Mesenchymal stem cell (in vitro differentiated cells and primary cell): ENCODE measurements around the gene STAG1.
A peak's percentile ranks its signal among the peaks of the same experiment; 100 is the strongest.

ENCODE experiments used
- DNase-seq: peaks from one replicate; pipeline ENCODE4 v3.0.0-alpha.2; 2013
- H2AFZ ChIP-seq: one replicate; pipeline ENCODE4 v1.6.1; 2013; ENCODE audit warnings: low read depth, mild to moderate bottlenecking, control low read depth, inconsistent platforms, low read length, moderate library complexity
- H2AK5ac ChIP-seq: 2 replicates; pipeline ENCODE4 v1.6.1; 2013; ENCODE audit warnings: low read length, moderate library complexity, mild to moderate bottlenecking, inconsistent platforms; ENCODE audit not compliant: severe bottlenecking
- H2BK120ac ChIP-seq: one replicate; pipeline ENCODE4 v1.6.1; 2013; ENCODE audit warnings: low read depth, mild to moderate bottlenecking, inconsistent platforms, low read length, moderate library complexity
- H2BK12ac ChIP-seq, 2 experiments: one replicate each; pipeline ENCODE4 v1.6.1; 2013; ENCODE audit warnings: inconsistent platforms in 2 of 2, low read length in 2 of 2, mild to moderate bottlenecking in 2 of 2, moderate library complexity in 2 of 2, control low read depth in 1 of 2
- H2BK15ac ChIP-seq: one replicate; pipeline ENCODE4 v1.6.1; 2013; ENCODE audit warnings: mild to moderate bottlenecking, low read depth, inconsistent platforms; ENCODE audit not compliant: poor library complexity, severe bottlenecking
- H2BK5ac ChIP-seq: 2 replicates; pipeline ENCODE4 v1.6.1; 2013; ENCODE audit warnings: low read depth, mild to moderate bottlenecking, low read length, control low read depth, inconsistent platforms; ENCODE audit not compliant: poor library complexity, severe bottlenecking
- H3K14ac ChIP-seq, 2 experiments: one replicate each; pipeline ENCODE4 v1.6.1; 2013; ENCODE audit warnings: inconsistent platforms in 2 of 2, low read length in 2 of 2, control low read depth in 1 of 2, mild to moderate bottlenecking in 1 of 2, moderate library complexity in 1 of 2
- H3K18ac ChIP-seq, 2 experiments: one replicate each; pipeline ENCODE4 v1.6.1; 2013; ENCODE audit warnings: inconsistent platforms in 2 of 2, low read length in 2 of 2, control low read depth in 1 of 2, low read depth in 1 of 2, mild to moderate bottlenecking in 1 of 2
- H3K23ac ChIP-seq, 2 experiments: one replicate each; pipeline ENCODE4 v1.6.1; 2013; ENCODE audit warnings: inconsistent platforms in 2 of 2, low read length in 2 of 2, mild to moderate bottlenecking in 2 of 2, moderate library complexity in 2 of 2, control low read depth in 1 of 2
- H3K27ac ChIP-seq: 2 replicates; pipeline ENCODE4 v1.5.1; 2013; ENCODE audit warnings: mild to moderate bottlenecking, moderate library complexity, low read length, control low read depth, inconsistent platforms; ENCODE audit not compliant: poor library complexity, severe bottlenecking
- H3K27me3 ChIP-seq, 2 experiments: 2 replicates each; pipeline versions ENCODE4 v1.6.1 to v1.7.0; 2013; ENCODE audit warnings: low read length in 2 of 2, mild to moderate bottlenecking in 2 of 2, moderate library complexity in 2 of 2, control low read depth in 1 of 2, inconsistent platforms in 1 of 2; ENCODE audit not compliant: control insufficient read depth in 1 of 2, insufficient read depth in 1 of 2
- H3K36me3 ChIP-seq, 2 experiments: 2 replicates each; pipeline versions ENCODE4 v1.6.1 to v1.7.0; 2013; ENCODE audit warnings: low read length in 2 of 2, control low read depth in 1 of 2, inconsistent platforms in 1 of 2, low read depth in 1 of 2, mild to moderate bottlenecking in 1 of 2; ENCODE audit not compliant: insufficient read depth in 2 of 2, control insufficient read depth in 1 of 2
- H3K4ac ChIP-seq, 2 experiments: one replicate each; pipeline ENCODE4 v1.6.1; 2013; ENCODE audit warnings: inconsistent platforms in 2 of 2, low read length in 2 of 2, mild to moderate bottlenecking in 2 of 2, moderate library complexity in 2 of 2, control low read depth in 1 of 2, low read depth in 1 of 2
- H3K4me1 ChIP-seq: 2 replicates; pipeline ENCODE4 v1.6.1; 2013; ENCODE audit warnings: low read depth, low read length, control low read depth; ENCODE audit not compliant: control insufficient read depth, insufficient read depth
- H3K4me2 ChIP-seq: 2 replicates; pipeline ENCODE4 v1.6.1; 2013; ENCODE audit warnings: low read length, mild to moderate bottlenecking, inconsistent platforms; ENCODE audit not compliant: poor library complexity, severe bottlenecking
- H3K4me3 ChIP-seq, 2 experiments: 2 replicates each; pipeline versions ENCODE4 v1.5.1 to v1.7.0; 2013; ENCODE audit warnings: low read length in 2 of 2, mild to moderate bottlenecking in 2 of 2, control low read depth in 1 of 2, low read depth in 1 of 2; ENCODE audit not compliant: insufficient read depth in 1 of 2
- H3K79me1 ChIP-seq: replicated peaks from 2 replicates; pipeline ENCODE4 v1.6.1; 2013; ENCODE audit warnings: mild to moderate bottlenecking, control low read depth, low read length, inconsistent platforms; ENCODE audit not compliant: poor library complexity, severe bottlenecking
- H3K9ac ChIP-seq: 2 replicates; pipeline ENCODE4 v1.7.0; 2013; ENCODE audit warnings: mild to moderate bottlenecking, low read length, moderate library complexity
- H3K9me3 ChIP-seq: 2 replicates; pipeline ENCODE4 v1.7.0; 2013; ENCODE audit warnings: mild to moderate bottlenecking, low read length; ENCODE audit not compliant: control insufficient read depth
- H4K8ac ChIP-seq: one replicate; pipeline ENCODE4 v1.6.1; 2013; ENCODE audit warnings: inconsistent platforms, mild to moderate bottlenecking, low read length, moderate library complexity
- H4K91ac ChIP-seq: one replicate; pipeline ENCODE4 v1.6.1; 2013; ENCODE audit warnings: mild to moderate bottlenecking, low read length, inconsistent platforms
- WGBS: methylation state at CpG from one replicate; pipeline ENCODE4 v1.1.7; 2013; ENCODE audit warnings: mixed read lengths; 5-methylcytosine and 5-hydroxymethylcytosine counted together

The STAG1 gene

GRCh38 chr3:136546720-136547119 lies 205.5 kb downstream of the STAG1 start:
- Histone ChIP-seq H2AK5ac (no peak overlapping the region), H3K27me3 (no peaks in the 10 kb centered on the region), H2BK120ac (no peak overlapping the region), H4K8ac (no peak overlapping the region), H3K79me1 (peaks cover 12% of the 10 kb centered on the region), H2BK5ac (no peak overlapping the region), H2BK15ac (no peak overlapping the region), H2AFZ (no peak overlapping the region), H3K9me3 (no peaks in the 10 kb centered on the region), H3K36me3 (peaks cover 4 to 16% of the 10 kb centered on the region in 2 experiments), H4K91ac (no peak overlapping the region), H3K23ac (no peak overlapping the region), H3K14ac (no peak overlapping the region), H3K4me3 (no peak overlapping the region), H3K4me2 (no peak overlapping the region), H3K4me1 (no peaks in the 10 kb centered on the region), H3K9ac (no peak overlapping the region), H3K4ac (no peak overlapping the region), H3K27ac (no peak overlapping the region), H3K18ac (no peak overlapping the region), H2BK12ac (no peak overlapping the region)
- DNase-seq, result peak; percentile 9

- Histone ChIP-seq H3K18ac (no peak overlapping the region), H3K14ac (no peak overlapping the region), H2BK12ac (no peak overlapping the region), H3K4me1 (no peaks in the 10 kb centered on the region), H3K27ac (no peak overlapping the region), H3K27me3 (no peaks in the 10 kb centered on the region), H3K4me2 (no peak overlapping the region), H3K79me1 (peaks cover 10% of the 10 kb centered on the region), H3K4ac (no peak overlapping the region), H3K4me3 (no peak overlapping the region), H3K36me3 (peaks cover 0 to 11% of the 10 kb centered on the region in 2 experiments), H3K23ac (no peak overlapping the region), H2BK5ac (no peak overlapping the region), H2BK120ac (no peak overlapping the region), H2AK5ac (no peak overlapping the region), H4K8ac (no peak overlapping the region), H3K9me3 (no peaks in the 10 kb centered on the region), H2BK15ac (no peak overlapping the region), H3K9ac (peak overlapping the region; percentile 47), H2AFZ (no peak overlapping the region), H4K91ac (no peak overlapping the region)
- peak; percentile 16 for DNase-seq
- whole genome bisulfite sequencing, result 100% methylated on average over 2 of the region's 3 CpGs
Measured at GRCh38 chr3:136545664-136546268, 206.4 kb downstream of the STAG1 start.

- Histone ChIP-seq H3K4me2 (no peak overlapping the region), H2BK12ac (no peak overlapping the region), H3K14ac (no peak overlapping the region), H3K27me3 (no peaks in the 10 kb centered on the region), H4K91ac (no peak overlapping the region), H2BK15ac (no peak overlapping the region), H3K4me1 (no peaks in the 10 kb centered on the region), H3K4me3 (no peak overlapping the region), H3K9ac (no peak overlapping the region), H4K8ac (no peak overlapping the region), H2AFZ (no peak overlapping the region), H3K9me3 (no peaks in the 10 kb centered on the region), H2BK5ac (no peak overlapping the region), H3K4ac (no peak overlapping the region), H3K27ac (no peak overlapping the region), H2AK5ac (no peak overlapping the region), H3K79me1 (peaks cover 10% of the 10 kb centered on the region), H3K36me3 (peaks cover 0 to 11% of the 10 kb centered on the region in 2 experiments), H3K18ac (no peak overlapping the region), H2BK120ac (no peak overlapping the region), H3K23ac (no peak overlapping the region)
- DNase-seq, result peak; percentile 29
- WGBS, result no CpG with 5 or more reads among the region's 3 CpGs
Measured at GRCh38 chr3:136544532-136544931, 207.6 kb downstream of the STAG1 start.

- H2BK15ac ChIP-seq, result no peak overlapping the region
- no peaks in the 10 kb centered on the region for H3K27me3 ChIP-seq
- H3K79me1 ChIP-seq, result peaks cover 12% of the 10 kb centered on the region
- no peak overlapping the region for H3K9ac ChIP-seq
- no peak overlapping the region for H3K23ac ChIP-seq
- no peak overlapping the region for H2BK5ac ChIP-seq
- H2BK120ac ChIP-seq, result no peak overlapping the region
- no peak overlapping the region for H2BK12ac ChIP-seq
- H3K9me3 ChIP-seq, result no peaks in the 10 kb centered on the region
- H3K4me3 ChIP-seq, result no peak overlapping the region
- H3K4me2 ChIP-seq, result no peak overlapping the region
- no peak overlapping the region for H4K8ac ChIP-seq
- no peak overlapping the region for H4K91ac ChIP-seq
- no peak overlapping the region for H3K27ac ChIP-seq
- H3K18ac ChIP-seq, result no peak overlapping the region
- H3K4me1 ChIP-seq, result no peaks in the 10 kb centered on the region
- 33% methylated on average over 1 of the region's 4 CpGs for WGBS
- no peak overlapping the region for H3K4ac ChIP-seq
- no peak overlapping the region for H3K14ac ChIP-seq
- H3K36me3 ChIP-seq, result peaks cover 0 to 11% of the 10 kb centered on the region in 2 experiments
- peak; percentile 65 for DNase-seq
- H2AFZ ChIP-seq, result no peak overlapping the region
- H2AK5ac ChIP-seq, result no peak overlapping the region
Measured at GRCh38 chr3:136543385-136543784, 208.8 kb downstream of the STAG1 start.
